ENCODE results near the gene PIGS. TPM values are rescaled to one million over a fixed set of nuclear protein-coding genes. Genes with fewer than 3 reads are reported as not detected.

The PIGS gene
- total and polyA plus RNA-seq, 2 of the 13 experiments (the other 11 are each of a cell fraction or from before 2014, with no cell fraction given), result 31.7 to 42.6 TPM

DNA sequence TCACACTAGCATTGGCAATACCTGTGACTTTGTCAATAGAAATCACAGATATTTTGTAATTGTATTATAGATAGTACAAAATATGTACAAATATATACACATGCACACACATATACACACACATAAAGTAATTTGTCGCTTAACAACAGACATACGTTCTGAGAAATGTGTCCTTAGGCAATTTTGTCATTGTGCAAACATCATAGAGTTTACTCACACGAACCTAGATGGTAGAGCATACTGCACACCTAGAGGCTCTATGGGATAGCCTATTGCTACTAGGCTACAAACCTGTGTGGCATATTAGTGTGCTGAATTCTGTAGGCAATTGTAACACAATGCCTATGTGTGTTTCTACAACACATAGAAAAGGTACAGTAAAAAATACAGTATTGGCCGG is 29.9 kb downstream of the PIGS start:
- TF ChIP-seq ZNF431 (CRISPR knock-in tag; IDR thresholded peaks at IDR 0.05; ENCODE audit: borderline replicate concordance, low read depth) (no peak), NFIB (CRISPR knock-in tag; IDR thresholded peaks at IDR 0.05; ENCODE audit: borderline replicate concordance) (no peak), BRCA1 (CRISPR knock-in tag; IDR thresholded peaks at IDR 0.05) (no peak), GABPB1 (CRISPR knock-in tag; IDR thresholded peaks at IDR 0.05) (no peak), EHMT2 (IDR thresholded peaks at IDR 0.05; ENCODE audit: borderline replicate concordance, low read depth, low read length) (no peak), ZNF136 (CRISPR knock-in tag; IDR thresholded peaks at IDR 0.05; ENCODE audit: low read depth) (no peak), HOXA5 (CRISPR knock-in tag; IDR thresholded peaks at IDR 0.05) (no peak), CREM (IDR thresholded peaks at IDR 0.05) (no peak), CREM (CRISPR knock-in tag; IDR thresholded peaks at IDR 0.05) (no peak), ZNF225 (CRISPR knock-in tag; IDR thresholded peaks at IDR 0.05) (no peak), MTF1 (CRISPR knock-in tag; IDR thresholded peaks at IDR 0.05) (no peak)
- TF ChIP-seq, protein P1, sequence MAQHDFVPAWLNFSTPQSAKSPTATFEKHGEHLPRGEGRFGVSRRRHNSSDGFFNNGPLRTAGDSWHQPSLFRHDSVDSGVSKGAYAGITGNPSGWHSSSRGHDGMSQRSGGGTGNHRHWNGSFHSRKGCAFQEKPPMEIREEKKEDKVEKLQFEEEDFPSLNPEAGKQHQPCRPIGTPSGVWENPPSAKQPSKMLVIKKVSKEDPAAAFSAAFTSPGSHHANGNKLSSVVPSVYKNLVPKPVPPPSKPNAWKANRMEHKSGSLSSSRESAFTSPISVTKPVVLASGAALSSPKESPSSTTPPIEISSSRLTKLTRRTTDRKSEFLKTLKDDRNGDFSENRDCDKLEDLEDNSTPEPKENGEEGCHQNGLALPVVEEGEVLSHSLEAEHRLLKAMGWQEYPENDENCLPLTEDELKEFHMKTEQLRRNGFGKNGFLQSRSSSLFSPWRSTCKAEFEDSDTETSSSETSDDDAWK (CRISPR knock-in tag; IDR thresholded peaks at IDR 0.05), result no peak
- Histone ChIP-seq H4K20me1 (ENCODE audit: insufficient read depth, low read length) (no peaks in the 10 kb centered on the region), H3K27ac (ENCODE audit: extremely low read length, insufficient read depth, low read length) (no peak overlapping the region), H3K9ac (ENCODE audit: insufficient read depth, low read depth, low read length) (no peak overlapping the region), H2AFZ (ENCODE audit: low read length) (no peak overlapping the region), H3K4me2 (ENCODE audit: low read depth, low read length) (no peak overlapping the region), H3K79me2 (ENCODE audit: insufficient read depth, low read length) (no peaks in the 10 kb centered on the region), H3K27me3 (ENCODE audit: control insufficient read depth in 1 of 2, insufficient read depth in 2 of 2, low read length in 2 of 2) (peaks cover 3 to 13% of the 10 kb centered on the region in 2 experiments; a peak in 4 of 5 replicates), H3K4me1 (ENCODE audit: insufficient read depth, low read length) (peaks cover 6% of the 10 kb centered on the region), H3K4me3 (replicated peaks in 1 of 3; ENCODE audit: insufficient read depth in 1 of 3, low read depth in 2 of 3, low read length in 3 of 3) (no peak overlapping the region), H3K9me3 (ENCODE audit: low read length) (no peaks in the 10 kb centered on the region), H3K36me3 (replicated peaks in 1 of 2; ENCODE audit: control insufficient read depth in 1 of 2, insufficient read depth in 2 of 2, low read length in 2 of 2) (no peaks in the 10 kb centered on the region)
- intact Hi-C loops (cut with micrococcal nuclease; ENCODE audit: unreplicated experiment) (no loop called here), in situ Hi-C loops (cut with HindIII; ENCODE audit: extremely low pct_ligation_motif_present, low pct_unique_long_range_greater_than_20kb) (no loop called here)
- no peak for DNase-seq (ENCODE audit: low spot score)
- ChIA-PET POLR2A (no interaction called here), CTCF (ENCODE audit: low intra/inter-chr PET ratio, low total read pairs) (interaction anchor here (1.1 to 2.3 kb wide), 3 partner anchors 45 to 53 kb away, joined by 3 to 45 read pairs (median 3); no protein-coding TSS in a partner anchor)
- 13% methylated on average over 4 of the region's 4 CpGs for WGBS (ENCODE audit: low lambda C conversion rate)
- BruUV-seq (replicated peaks), result no TSS peak
- no peak for FAIRE-seq
- ATAC-seq, result no peak
